IMR-90 (cell line): ENCODE data around the gene VHLL. TPM values are rescaled to one million over a fixed set of nuclear protein-coding genes. Genes with fewer than 3 reads are reported as not detected.

Experiments used
- ATAC-seq: fragments of 200-7000 bp; cut with Tn5 transposase; 2 replicates; pipeline ENCODE4 v1.9.1; 2020; ENCODE audit warnings: low read depth, mild to moderate bottlenecking, moderate library complexity
- BruUV-seq: library from RNA; stranded (reverse); fragments of 400-500 nt; replicated peaks from 2 replicates; lab custom pipeline; 2021; lab: Mats Ljungman, UMichigan
- CTCF ChIA-PET: fragments of 300-600 bp; formaldehyde crosslinking; extraction: SDS; loops from one replicate; lab custom pipeline; 2021; ENCODE audit warnings: antibody characterized with exemption; lab: Yijun Ruan, JAX
- POLR2A ChIA-PET: fragments of 300-600 bp; sonication (Branson Sonifier 250); formaldehyde crosslinking; loops from one replicate; lab custom pipeline; 2022; ENCODE audit warnings: antibody characterized with exemption; ENCODE audit not compliant: unreplicated experiment; lab: Charles Lee
- DNase-seq: peaks from one replicate; pipeline ENCODE4 v3.0.0; 2013
- H2AFZ ChIP-seq: replicated peaks from 2 replicates; pipeline ENCODE3; 2013; ENCODE audit warnings: low read length, mild to moderate bottlenecking; ENCODE audit not compliant: poor library complexity
- H2AK5ac ChIP-seq: 2 replicates; pipeline ENCODE4 v1.6.1; 2013; ENCODE audit warnings: low read depth, low read length, inconsistent platforms
- H2AK9ac ChIP-seq: replicated peaks from 2 replicates; pipeline ENCODE3; 2013; ENCODE audit warnings: mild to moderate bottlenecking, low read depth, low read length, moderate library complexity; ENCODE audit not compliant: poor library complexity
- H2BK120ac ChIP-seq: 2 replicates; pipeline ENCODE4 v1.6.1; 2013; ENCODE audit warnings: low read depth, low read length, inconsistent platforms
- H2BK15ac ChIP-seq: 3 replicates; pipeline ENCODE4 v1.6.1; 2013; ENCODE audit warnings: low read depth, low read length, inconsistent platforms
- H2BK20ac ChIP-seq: 2 replicates; pipeline ENCODE4 v1.6.1; 2013; ENCODE audit warnings: low read depth, mild to moderate bottlenecking, inconsistent platforms, low read length, moderate library complexity
- H2BK5ac ChIP-seq: 2 replicates; pipeline ENCODE4 v1.6.1; 2013; ENCODE audit warnings: mild to moderate bottlenecking, low read depth, low read length, inconsistent platforms; ENCODE audit not compliant: poor library complexity, severe bottlenecking
- H3K14ac ChIP-seq: replicated peaks from 2 replicates; pipeline ENCODE4 v1.6.1; 2013; ENCODE audit warnings: low read depth, low read length, inconsistent platforms
- H3K18ac ChIP-seq: 2 replicates; pipeline ENCODE4 v1.6.1; 2013; ENCODE audit warnings: low read depth, low read length, control low read depth
- H3K23ac ChIP-seq: 2 replicates; pipeline ENCODE4 v1.6.1; 2013; ENCODE audit warnings: low read depth, low read length, inconsistent platforms
- H3K27ac ChIP-seq: 2 replicates; pipeline ENCODE4 v1.5.1; 2013; ENCODE audit warnings: mild to moderate bottlenecking, control low read depth, low read length; ENCODE audit not compliant: insufficient read depth
- H3K27me3 ChIP-seq: 2 replicates; pipeline ENCODE4 v1.6.1; 2013; ENCODE audit warnings: low read length; ENCODE audit not compliant: control insufficient read depth, insufficient read depth
- H3K36me3 ChIP-seq: 2 replicates; pipeline ENCODE4 v1.6.1; 2013; ENCODE audit warnings: low read length, mixed read lengths; ENCODE audit not compliant: control insufficient read depth, insufficient read depth
- H3K4ac ChIP-seq: 2 replicates; pipeline ENCODE4 v1.6.1; 2013; ENCODE audit warnings: low read depth, low read length, inconsistent platforms
- H3K4me1 ChIP-seq: 2 replicates; pipeline ENCODE4 v1.6.1; 2013; ENCODE audit warnings: low read length, mixed read lengths; ENCODE audit not compliant: control insufficient read depth, insufficient read depth
- H3K4me2 ChIP-seq: 2 replicates; pipeline ENCODE4 v1.6.1; 2013; ENCODE audit warnings: low read depth, mild to moderate bottlenecking, control low read depth, low read length, moderate library complexity
- H3K4me3 ChIP-seq: 2 replicates; pipeline ENCODE4 v1.5.1; 2013; ENCODE audit warnings: low read depth, mild to moderate bottlenecking, control low read depth, low read length, moderate library complexity; ENCODE audit not compliant: insufficient read depth
- H3K56ac ChIP-seq: 2 replicates; pipeline ENCODE4 v1.6.1; 2013; ENCODE audit warnings: low read length, inconsistent platforms; ENCODE audit not compliant: insufficient read depth; ENCODE audit errors: extremely low read depth
- H3K79me1 ChIP-seq, 2 experiments: 2 replicates each; pipeline ENCODE4 v1.6.1; 2013; ENCODE audit warnings: low read length in 2 of 2, inconsistent platforms in 1 of 2, low read depth in 1 of 2
- H3K9ac ChIP-seq: 2 replicates; pipeline ENCODE4 v1.6.1; 2013; ENCODE audit warnings: low read depth, low read length, control low read depth
- H3K9me1 ChIP-seq: 2 replicates; pipeline ENCODE4 v1.6.1; 2013; ENCODE audit warnings: low read length, inconsistent platforms; ENCODE audit not compliant: insufficient read depth
- H3K9me3 ChIP-seq: 2 replicates; pipeline ENCODE4 v1.6.1; 2013; ENCODE audit warnings: low read length; ENCODE audit not compliant: control insufficient read depth, insufficient read depth
- H4K20me1 ChIP-seq: 2 replicates; pipeline ENCODE4 v1.6.1; 2013; ENCODE audit warnings: low read length, inconsistent platforms; ENCODE audit not compliant: insufficient read depth
- H4K5ac ChIP-seq: 2 replicates; pipeline ENCODE4 v1.6.1; 2013; ENCODE audit warnings: mild to moderate bottlenecking, low read depth, low read length, control low read depth
- H4K8ac ChIP-seq, 2 experiments: 2 replicates each; pipeline ENCODE4 v1.6.1; 2013; ENCODE audit warnings: low read depth in 2 of 2, low read length in 2 of 2, control low read depth in 1 of 2, inconsistent platforms in 1 of 2
- H4K91ac ChIP-seq: 2 replicates; pipeline ENCODE4 v1.6.1; 2013; ENCODE audit warnings: low read depth, low read length, inconsistent platforms; ENCODE audit not compliant: insufficient read depth
- CEBPB ChIP-seq: IDR thresholded peaks from 2 replicates; pipeline ENCODE4 v1.6.1; 2012; ENCODE audit warnings: low read depth, low read length, improper control_type of control experiment
- CHD1 ChIP-seq: IDR thresholded peaks from 2 replicates; pipeline ENCODE4 v1.6.1; 2012; ENCODE audit warnings: low read depth, low read length, improper control_type of control experiment
- NFE2L2 ChIP-seq: fragments of 150-350 bp; IDR thresholded peaks from 2 replicates; pipeline ENCODE4 v1.6.1; 2016; ENCODE audit warnings: low read depth, mild to moderate bottlenecking, low read length
- RCOR1 ChIP-seq: IDR thresholded peaks from 2 replicates; pipeline ENCODE4 v1.6.1; 2012; ENCODE audit warnings: mild to moderate bottlenecking, low read length, improper control_type of control experiment; ENCODE audit not compliant: insufficient replicate concordance
- RFX5 ChIP-seq: IDR thresholded peaks from 2 replicates; pipeline ENCODE4 v1.8.0; 2012; ENCODE audit warnings: low read depth, mild to moderate bottlenecking, low read length, moderate library complexity
- WGBS, 2 experiments: methylation state at CpG; one replicate each; pipeline versions ENCODE4 v1.1.5 to v1.1.7; 2013; ENCODE audit warnings: missing lambda C conversion rate in 2 of 2; ENCODE audit not compliant: insufficient read length in 1 of 2; ENCODE audit errors: extremely low coverage in 2 of 2; 5-methylcytosine and 5-hydroxymethylcytosine counted together
- dilution Hi-C: fragments of 300-500 bp; cut with HindIII; formaldehyde crosslinking; loops from one replicate; pipeline ENCODE4 v1.14.3; 2018; ENCODE audit warnings: low sequenced_read_pairs; ENCODE audit not compliant: unreplicated experiment
- in situ Hi-C: fragments of 300-500 bp; cut with MboI; formaldehyde crosslinking; loops from 3 replicates; pipeline ENCODE4 v1.14.3; 2019; ENCODE audit warnings: low sequenced_read_pairs, inconsistent platforms, mixed read lengths
- intact Hi-C: fragments of 100-400 bp; cut with micrococcal nuclease; formaldehyde crosslinking; loops from 2 replicates; pipeline ENCODE4 v1.10.0; 2022
- polyA plus RNA-seq, 3 experiments: library from polyadenylated mRNA; depleted of rRNA; stranded (reverse); fragments of >200 nt; gene quantifications; 2 replicates each; pipeline ENCODE4 v1.2.3, GENCODE V29; 2012; ENCODE audit warnings: low replicate concordance in 1 of 3
- total RNA-seq: library from RNA; depleted of rRNA; stranded (reverse); fragments of >200 nt; gene quantifications from 2 replicates; pipeline ENCODE4 v1.2.3, GENCODE V29; 2012
- TF ChIP-seq, protein P1 (sequence below): fragments of 150-350 bp; IDR thresholded peaks from 2 replicates; pipeline ENCODE4 v1.6.1; 2016; ENCODE audit warnings: low read depth, mild to moderate bottlenecking, low read length, moderate library complexity, borderline replicate concordance

The VHLL gene
- total and polyA plus RNA-seq, 2 of the 4 experiments (the other 2 are of a cell fraction): not detected

DNA sequence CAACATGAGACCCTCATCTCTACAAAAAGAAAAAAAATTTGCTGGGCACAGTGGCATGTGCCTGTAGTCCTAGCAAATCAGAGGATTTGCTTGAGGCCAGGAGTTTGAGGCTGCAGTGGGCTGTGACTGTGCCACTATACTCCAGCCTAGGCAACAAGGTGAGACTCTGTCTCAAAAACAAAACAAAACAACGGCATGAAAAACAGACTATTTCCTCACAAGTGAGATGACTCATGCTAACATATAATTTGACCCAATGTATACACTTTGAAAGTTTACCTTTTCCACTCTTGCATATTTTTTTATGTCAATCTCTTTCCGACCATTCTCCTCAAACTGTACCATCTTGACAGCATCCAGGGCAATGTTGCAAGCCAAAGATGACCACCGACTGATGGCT, 21.5 kb upstream of the VHLL start:
- no peak overlapping the region for H3K9ac ChIP-seq
- H3K4me2 ChIP-seq: no peak overlapping the region
- peaks cover 6% of the 10 kb centered on the region for H3K4me1 ChIP-seq
- CTCF ChIA-PET: interaction anchor here (0.9 kb wide), 1 partner anchor 16 kb away, joined by 3 read pairs; no protein-coding TSS in a partner anchor
- peaks cover 13 to 42% of the 10 kb centered on the region in 2 experiments for H3K79me1 ChIP-seq
- no peak overlapping the region for H2AK9ac ChIP-seq
- ATAC-seq: no peak
- H2BK5ac ChIP-seq: peak overlapping the region; percentile 10
- in situ Hi-C loops (no loop called here), intact Hi-C loops (no loop called here), dilution Hi-C loops (no loop called here)
- no peak overlapping the region for H2AK5ac ChIP-seq
- TF ChIP-seq RFX5: no peak
- TF ChIP-seq RCOR1: no peak
- TF ChIP-seq CEBPB: no peak
- TF ChIP-seq NFE2L2: no peak
- no peak for TF ChIP-seq CHD1
- TF ChIP-seq, protein P1, sequence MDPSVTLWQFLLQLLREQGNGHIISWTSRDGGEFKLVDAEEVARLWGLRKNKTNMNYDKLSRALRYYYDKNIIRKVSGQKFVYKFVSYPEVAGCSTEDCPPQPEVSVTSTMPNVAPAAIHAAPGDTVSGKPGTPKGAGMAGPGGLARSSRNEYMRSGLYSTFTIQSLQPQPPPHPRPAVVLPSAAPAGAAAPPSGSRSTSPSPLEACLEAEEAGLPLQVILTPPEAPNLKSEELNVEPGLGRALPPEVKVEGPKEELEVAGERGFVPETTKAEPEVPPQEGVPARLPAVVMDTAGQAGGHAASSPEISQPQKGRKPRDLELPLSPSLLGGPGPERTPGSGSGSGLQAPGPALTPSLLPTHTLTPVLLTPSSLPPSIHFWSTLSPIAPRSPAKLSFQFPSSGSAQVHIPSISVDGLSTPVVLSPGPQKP: no peak
- H2BK120ac ChIP-seq: no peak overlapping the region
- no peaks in the 10 kb centered on the region for H3K27me3 ChIP-seq
- no CpG with 5 or more reads among the region's 3 CpGs for WGBS, 2 experiments
- H3K56ac ChIP-seq: no peak overlapping the region
- H3K4me3 ChIP-seq: no peak overlapping the region
- POLR2A ChIA-PET: no interaction called here
- no peak overlapping the region for H3K27ac ChIP-seq
- no peak overlapping the region for H2BK15ac ChIP-seq
- no peak overlapping the region for H2AFZ ChIP-seq
- peaks cover 21% of the 10 kb centered on the region; the same call in 1 of the 2 replicates for H4K20me1 ChIP-seq
- no TSS peak for BruUV-seq
- H4K8ac ChIP-seq: no peak overlapping the region
- no peaks in the 10 kb centered on the region for H3K9me3 ChIP-seq
- no peak overlapping the region for H3K18ac ChIP-seq
- H4K5ac ChIP-seq: no peak overlapping the region
- peak; percentile 21 for DNase-seq
- H3K9me1 ChIP-seq: no peaks in the 10 kb centered on the region
- no peak overlapping the region for H3K23ac ChIP-seq
- peaks cover 70% of the 10 kb centered on the region for H3K36me3 ChIP-seq
- no peak overlapping the region for H3K4ac ChIP-seq
- no peak overlapping the region for H3K14ac ChIP-seq
- no peak overlapping the region for H4K91ac ChIP-seq
- no peak overlapping the region for H2BK20ac ChIP-seq
